Activated naive CD8-positive, alpha-beta T cell treated with anti-CD3 and anti-CD28 coated beads, Interleukin-2, amount 50 U/mL, for 24 hours (primary cell): Measurements from ENCODE around the gene RAB3B.
"Not testable (repeated sequence)": the region's sequence is repeated elsewhere in the genome, so short reads cannot be mapped to it uniquely, and the experiment has no call there.

ENCODE experiments used
- ATAC-seq: fragments of 150-1000 bp; cut with Tn5 transposase; one replicate; pipeline ENCODE4 v1.10.0; 2021
- DNase-seq: peaks from one replicate; pipeline ENCODE4 v3.0.0; 2021
- H3K27ac Mint-ChIP-seq: one replicate; pipeline ENCODE4 v1.8.0; 2021; ENCODE audit warnings: mild to moderate bottlenecking, mixed read lengths
- H3K27me3 Mint-ChIP-seq: one replicate; pipeline ENCODE4 v1.8.0; 2021; ENCODE audit warnings: mixed read lengths
- H3K36me3 Mint-ChIP-seq: one replicate; pipeline ENCODE4 v1.8.0; 2021; ENCODE audit warnings: low read depth, mixed read lengths
- H3K4me1 Mint-ChIP-seq: one replicate; pipeline ENCODE4 v1.8.0; 2021; ENCODE audit warnings: mixed read lengths
- H3K4me3 Mint-ChIP-seq: one replicate; pipeline ENCODE4 v1.8.0; 2021; ENCODE audit warnings: mild to moderate bottlenecking, moderate library complexity, mixed read lengths
- H3K9me3 Mint-ChIP-seq: one replicate; pipeline ENCODE4 v1.8.0; 2021; ENCODE audit warnings: mixed read lengths

Gene RAB3B

GRCh38 chr1:52006081-52006553 is 15.6 kb upstream of the RAB3B start:
- not testable (repeated sequence) for DNase-seq, ATAC-seq, H3K4me1 Mint-ChIP-seq, H3K27ac Mint-ChIP-seq, H3K36me3 Mint-ChIP-seq, H3K9me3 Mint-ChIP-seq, H3K4me3 Mint-ChIP-seq
- H3K27me3 Mint-ChIP-seq: peaks cover 30% of the 10 kb centered on the region

GRCh38 chr1:52005548-52005947 is 15.0 kb upstream of the RAB3B start:
- not testable (repeated sequence) for DNase-seq

GRCh38 chr1:52003877-52004276 is 13.4 kb upstream of the RAB3B start:
- H3K27me3 Mint-ChIP-seq: peaks cover 27% of the 10 kb centered on the region
- H3K27ac Mint-ChIP-seq: no peak overlapping the region
- H3K4me1 Mint-ChIP-seq: no peaks in the 10 kb centered on the region
- H3K36me3 Mint-ChIP-seq: no peaks in the 10 kb centered on the region
- H3K4me3 Mint-ChIP-seq: no peak overlapping the region
- no peak for ATAC-seq
- DNase-seq: no peak
- no peaks in the 10 kb centered on the region for H3K9me3 Mint-ChIP-seq

More at GRCh38 chr1:52005548-52005947, 15.0 kb upstream of the RAB3B start:
- ATAC-seq, H3K36me3 Mint-ChIP-seq, H3K4me3 Mint-ChIP-seq, H3K4me1 Mint-ChIP-seq, H3K9me3 Mint-ChIP-seq, H3K27ac Mint-ChIP-seq: not testable (repeated sequence)
- H3K27me3 Mint-ChIP-seq: peaks cover 30% of the 10 kb centered on the region

DNA sequence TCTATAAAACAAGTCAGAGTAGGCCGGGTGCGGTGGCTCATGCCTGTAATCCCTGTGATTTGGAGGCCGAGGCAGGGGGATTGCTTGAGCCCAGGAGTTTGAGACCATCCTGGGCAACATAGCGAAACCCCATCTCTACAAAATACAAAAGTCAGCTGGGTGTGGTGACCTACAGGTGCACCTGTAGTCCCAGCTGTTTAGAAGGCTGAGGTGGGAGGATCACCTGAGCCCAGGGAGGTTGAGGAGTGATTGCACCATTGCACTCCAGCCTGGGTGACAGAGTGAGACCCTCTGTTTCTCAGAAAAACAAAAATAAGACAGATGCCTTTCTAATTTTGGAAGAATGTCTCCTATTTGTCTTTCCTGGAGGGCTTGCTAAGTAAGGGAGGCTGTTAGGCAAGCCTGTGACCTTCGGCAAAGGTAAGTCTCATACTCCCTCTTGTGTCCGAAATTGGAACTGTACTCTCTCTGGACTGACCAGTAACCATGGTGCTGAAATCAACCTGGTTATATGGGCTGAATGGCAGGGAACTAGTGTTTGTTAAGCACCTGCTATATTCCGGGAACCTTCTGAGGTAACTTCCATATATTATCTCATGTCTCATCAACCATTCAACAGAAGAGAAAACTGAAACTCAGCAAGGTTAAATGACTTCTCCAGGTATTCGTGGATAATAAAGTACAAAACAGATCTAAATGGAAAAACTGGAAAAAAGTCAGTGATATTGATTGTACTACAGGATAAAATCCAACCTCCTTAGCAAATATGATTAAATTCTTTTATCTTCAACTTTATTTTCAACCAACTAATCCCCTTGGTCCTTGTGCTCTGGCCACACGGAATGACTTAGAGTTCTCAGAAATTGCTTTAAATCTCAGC is 11.8 kb upstream of the RAB3B start:
- DNase-seq (peak; percentile 44), ATAC-seq (peak; percentile 98)
- Mint-ChIP-seq H3K4me1 (no peaks in the 10 kb centered on the region), H3K36me3 (no peaks in the 10 kb centered on the region), H3K27ac (no peak overlapping the region), H3K4me3 (no peak overlapping the region), H3K27me3 (peaks cover 22% of the 10 kb centered on the region), H3K9me3 (no peaks in the 10 kb centered on the region)

- no peaks in the 10 kb centered on the region for H3K9me3 Mint-ChIP-seq
- DNase-seq: no peak
- no peak overlapping the region for H3K27ac Mint-ChIP-seq
- no peak for ATAC-seq
- no peak overlapping the region for H3K4me3 Mint-ChIP-seq
- no peaks in the 10 kb centered on the region for H3K4me1 Mint-ChIP-seq
- peaks cover 12% of the 10 kb centered on the region for H3K27me3 Mint-ChIP-seq
- no peaks in the 10 kb centered on the region for H3K36me3 Mint-ChIP-seq
Observed at GRCh38 chr1:51998701-51999100, 8.2 kb upstream of the RAB3B start.

GRCh38 chr1:51997974-51998382 is 7.5 kb upstream of the RAB3B start:
- no peaks in the 10 kb centered on the region for H3K36me3 Mint-ChIP-seq
- H3K4me3 Mint-ChIP-seq: no peak overlapping the region
- H3K4me1 Mint-ChIP-seq: no peaks in the 10 kb centered on the region
- no peaks in the 10 kb centered on the region for H3K9me3 Mint-ChIP-seq
- DNase-seq (no peak), ATAC-seq (no peak)
- H3K27me3 Mint-ChIP-seq: peaks cover 18% of the 10 kb centered on the region
- H3K27ac Mint-ChIP-seq: no peak overlapping the region

- Mint-ChIP-seq H3K4me3 (peak overlapping the region; percentile 43), H3K9me3 (no peaks in the 10 kb centered on the region), H3K4me1 (peaks cover 9% of the 10 kb centered on the region), H3K27ac (no peak overlapping the region), H3K36me3 (no peaks in the 10 kb centered on the region), H3K27me3 (peaks cover 40% of the 10 kb centered on the region)
- ATAC-seq (no peak), DNase-seq (no peak)
Observed at GRCh38 chr1:51989582-51990477, 670 bp downstream of the RAB3B start.

GRCh38 chr1:51988254-51988653 is 2.2 kb downstream of the RAB3B start:
- no peak overlapping the region for H3K27ac Mint-ChIP-seq
- no peaks in the 10 kb centered on the region for H3K36me3 Mint-ChIP-seq
- H3K4me1 Mint-ChIP-seq: peaks cover 9% of the 10 kb centered on the region
- H3K27me3 Mint-ChIP-seq: peaks cover 33% of the 10 kb centered on the region
- no peak for ATAC-seq
- H3K9me3 Mint-ChIP-seq: no peaks in the 10 kb centered on the region
- no peak overlapping the region for H3K4me3 Mint-ChIP-seq
- no peak for DNase-seq

DNA sequence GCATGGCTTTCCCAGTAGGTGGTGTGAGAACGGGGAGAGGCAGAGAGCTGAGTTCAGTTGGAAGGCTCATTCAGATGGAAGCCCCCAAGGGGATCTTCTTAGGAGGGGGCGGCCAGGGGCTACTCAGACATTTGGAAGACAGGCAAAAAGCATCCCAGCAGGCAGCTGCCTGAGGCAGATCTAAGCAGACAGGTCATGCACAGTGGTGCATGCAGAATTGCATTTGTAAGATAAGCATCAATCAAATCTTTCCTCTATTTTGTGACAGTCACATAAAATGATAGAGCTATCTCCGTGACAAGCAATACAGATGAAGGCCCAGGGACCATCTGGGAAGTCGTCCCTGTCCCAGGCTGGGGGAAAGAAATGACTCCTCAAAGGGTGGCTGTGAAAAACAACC is 3.8 kb downstream of the RAB3B start:
- ATAC-seq (no peak), DNase-seq (no peak)
- H3K27ac Mint-ChIP-seq: no peak overlapping the region

DNA sequence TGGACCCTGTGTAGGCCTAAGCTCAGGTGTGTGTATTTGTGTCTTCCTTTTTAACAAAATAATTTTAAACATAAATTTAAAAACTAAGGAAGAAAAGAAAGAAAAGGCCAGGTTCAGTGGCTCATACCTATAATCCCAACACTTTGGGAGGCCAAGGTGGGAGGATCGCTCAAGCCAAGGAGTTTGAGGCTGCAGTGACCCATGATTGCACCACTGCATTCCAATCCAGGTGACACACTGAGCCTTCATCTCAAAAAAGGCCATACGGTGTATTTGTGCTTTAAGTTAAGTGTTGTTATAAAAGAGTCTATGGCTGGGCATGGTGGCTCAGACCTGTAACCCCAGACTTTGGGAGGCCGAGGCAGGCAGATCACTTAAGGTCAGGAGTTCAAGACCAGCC is 8.3 kb downstream of the RAB3B start:
- H3K4me3 Mint-ChIP-seq: no peak overlapping the region
- DNase-seq (no peak), ATAC-seq (no peak)
- H3K36me3 Mint-ChIP-seq: no peaks in the 10 kb centered on the region
- H3K27me3 Mint-ChIP-seq: no peaks in the 10 kb centered on the region
- no peak overlapping the region for H3K27ac Mint-ChIP-seq
- H3K4me1 Mint-ChIP-seq: no peaks in the 10 kb centered on the region
- no peaks in the 10 kb centered on the region for H3K9me3 Mint-ChIP-seq

More for the DNA sequence above, 3.8 kb downstream of the RAB3B start:
- H3K27me3 Mint-ChIP-seq: peaks cover 17% of the 10 kb centered on the region
- H3K36me3 Mint-ChIP-seq: no peaks in the 10 kb centered on the region
- no peaks in the 10 kb centered on the region for H3K9me3 Mint-ChIP-seq
- H3K4me1 Mint-ChIP-seq: peaks cover 9% of the 10 kb centered on the region
- H3K4me3 Mint-ChIP-seq: no peak overlapping the region

DNA sequence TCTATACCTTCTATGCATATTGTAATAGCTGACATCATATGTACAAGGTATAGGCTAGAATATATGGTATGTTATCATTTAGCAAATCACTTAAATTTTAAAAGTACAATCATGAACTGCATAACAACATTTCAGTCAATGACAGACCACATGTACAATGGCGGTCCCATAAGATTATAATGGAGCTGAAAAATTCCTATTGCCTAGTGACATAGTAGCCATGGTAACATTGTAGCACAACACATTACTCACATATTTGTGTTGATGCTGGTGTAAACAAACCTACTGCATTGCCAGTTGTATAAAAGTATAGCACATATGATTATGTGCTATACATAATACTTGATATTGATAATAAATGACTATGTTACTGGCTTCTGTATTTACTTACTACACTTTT is 8.9 kb downstream of the RAB3B start:
- H3K27ac Mint-ChIP-seq: no peak overlapping the region
- H3K4me3 Mint-ChIP-seq: no peak overlapping the region
- DNase-seq (no peak), ATAC-seq (no peak)
- H3K27me3 Mint-ChIP-seq: peaks cover 2% of the 10 kb centered on the region
- H3K4me1 Mint-ChIP-seq: no peaks in the 10 kb centered on the region
- no peaks in the 10 kb centered on the region for H3K36me3 Mint-ChIP-seq
- no peaks in the 10 kb centered on the region for H3K9me3 Mint-ChIP-seq

- Mint-ChIP-seq H3K27ac (no peak overlapping the region), H3K27me3 (peaks cover 2% of the 10 kb centered on the region), H3K4me1 (peaks cover 22% of the 10 kb centered on the region), H3K4me3 (no peak overlapping the region), H3K36me3 (no peaks in the 10 kb centered on the region), H3K9me3 (no peaks in the 10 kb centered on the region)
- ATAC-seq (no peak), DNase-seq (no peak)
Observed at GRCh38 chr1:51978099-51978498, 12.4 kb downstream of the RAB3B start.

GRCh38 chr1:51976846-51977602 is 13.5 kb downstream of the RAB3B start:
- no peak for DNase-seq
- H3K4me3 Mint-ChIP-seq: no peak overlapping the region
- ATAC-seq: no peak
- peaks cover 22% of the 10 kb centered on the region for H3K4me1 Mint-ChIP-seq
- no peaks in the 10 kb centered on the region for H3K9me3 Mint-ChIP-seq
- peaks cover 2% of the 10 kb centered on the region for H3K27me3 Mint-ChIP-seq
- no peaks in the 10 kb centered on the region for H3K36me3 Mint-ChIP-seq
- H3K27ac Mint-ChIP-seq: no peak overlapping the region
